OCI-LY7 (cell line): ENCODE measurements around the gene IQGAP2.

Source experiments
- CTCF ChIP-seq: fragments of 200-600 bp; sonication (generic); conservative IDR thresholded peaks from 2 replicates; pipeline ENCODE4 v1.5.1; 2014; ENCODE audit warnings: mild to moderate bottlenecking, antibody characterized with exemption, low read length, moderate library complexity, mixed read lengths
- EZH2phosphoT487 ChIP-seq: fragments of 200-600 bp; sonication (generic); IDR thresholded peaks from 2 replicates; pipeline ENCODE4 v1.6.1; 2018; ENCODE audit warnings: low read depth, borderline replicate concordance, mild to moderate bottlenecking, mixed run types, antibody characterized with exemption, low read length, moderate library complexity, mixed read lengths

GRCh38 chr5:76514713-76515112 lies 111.6 kb downstream of the IQGAP2 start:
- TF ChIP-seq CTCF (no peak), EZH2phosphoT487 (no peak)
